Ascending aorta (tissue), 2 donors: Measurements from ENCODE around the gene ESRP2. TPM values are rescaled to one million over a fixed set of nuclear protein-coding genes. Genes with fewer than 3 reads are reported as not detected.

Source experiments
- DNase-seq, 2 donors: peaks; one replicate each; pipeline ENCODE4 v3.0.0-alpha.2; 2019; ENCODE audit warnings: low spot score in 2 of 2
- H3K27ac ChIP-seq, 2 donors: fragments of 200-600 bp; sonication (generic); one replicate each; pipeline ENCODE4 v1.5.1; 2016 to 2017; ENCODE audit warnings: mild to moderate bottlenecking in 1 of 2
- H3K27me3 ChIP-seq: fragments of 200-600 bp; sonication (generic); one replicate; pipeline ENCODE4 v1.5.1; 2017
- H3K36me3 ChIP-seq, 2 donors: fragments of 200-600 bp; sonication (generic); one replicate each; pipeline ENCODE4 v1.5.1; 2016
- H3K4me1 ChIP-seq, 2 donors: fragments of 200-600 bp; sonication (generic); one replicate each; pipeline ENCODE4 v1.5.1; 2016 to 2017; ENCODE audit warnings: mild to moderate bottlenecking in 1 of 2
- H3K4me3 ChIP-seq, 2 donors: fragments of 200-600 bp; sonication (generic); one replicate each; pipeline ENCODE4 v1.5.1; 2016 to 2017; ENCODE audit warnings: mild to moderate bottlenecking in 1 of 2
- H3K9me3 ChIP-seq, 2 donors: fragments of 200-600 bp; sonication (generic); one replicate each; pipeline ENCODE4 v1.5.1; 2016
- CTCF ChIP-seq, 3 experiments: fragments of 200-600 bp in 2 of 3; fragments of 450-650 bp in 1 of 3; sonication (generic) in 2 of 3; IDR thresholded peaks; one replicate each; pipeline ENCODE4 v1.5.1; 2016 to 2019; ENCODE audit warnings: antibody characterized with exemption in 3 of 3, mild to moderate bottlenecking in 1 of 3, moderate library complexity in 1 of 3
- intact Hi-C: fragments of 100-400 bp; cut with DNase I; formaldehyde crosslinking; loops from one replicate; pipeline ENCODE4 v1.15.1; 2023
- total RNA-seq: library from RNA; depleted of rRNA; stranded (reverse); fragments of >200 nt; gene quantifications from one replicate; pipeline ENCODE4 v1.1.0, GENCODE V29; 2016

Gene ESRP2
- total RNA-seq, 1 donor from 2014 or later, result not detected

DNA sequence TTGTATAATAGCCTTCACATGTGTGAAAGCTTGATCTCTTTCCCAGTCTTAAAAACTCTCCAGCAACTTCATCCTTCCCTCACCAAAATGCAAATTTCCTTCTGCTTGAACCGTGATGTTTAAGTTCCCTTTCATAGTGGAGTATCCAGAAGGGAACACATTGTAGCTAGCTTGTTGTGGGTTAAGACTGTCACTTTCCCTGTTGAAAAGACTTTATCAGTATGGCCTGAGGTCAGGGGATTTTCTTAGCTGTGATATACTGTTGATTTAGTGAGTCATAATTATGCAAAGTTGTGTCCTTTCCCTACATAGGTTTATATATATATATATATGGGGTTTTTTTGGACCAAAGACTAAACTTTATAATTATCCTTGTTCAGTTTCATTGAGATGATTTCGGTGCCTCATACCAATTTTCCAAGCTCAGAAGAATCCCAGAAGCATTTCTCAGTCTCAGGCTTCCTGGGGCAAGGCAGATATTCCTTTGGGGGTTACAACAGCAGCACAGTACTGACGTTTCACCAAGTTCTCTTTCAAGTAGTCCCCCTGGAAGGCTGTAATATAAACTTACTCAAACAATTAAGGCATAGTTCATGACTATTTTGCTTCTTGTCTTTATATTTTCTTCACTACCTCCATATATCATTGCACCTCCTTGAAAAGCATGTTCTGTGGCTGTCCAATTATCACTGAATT lies 35.7 kb downstream of the ESRP2 start:
- Histone ChIP-seq H3K9me3 (no peaks in the 10 kb centered on the region), H3K27ac (no peak overlapping the region), H3K36me3 (peaks cover 4 to 5% of the 10 kb centered on the region in 2 donors), H3K27me3 (no peaks in the 10 kb centered on the region), H3K4me1 (no peaks in the 10 kb centered on the region), H3K4me3 (no peak overlapping the region)
- no peak for DNase-seq
- intact Hi-C loops, result no loop called here
- TF ChIP-seq CTCF (IDR thresholded peaks at IDR 0.05), result no peak

DNA sequence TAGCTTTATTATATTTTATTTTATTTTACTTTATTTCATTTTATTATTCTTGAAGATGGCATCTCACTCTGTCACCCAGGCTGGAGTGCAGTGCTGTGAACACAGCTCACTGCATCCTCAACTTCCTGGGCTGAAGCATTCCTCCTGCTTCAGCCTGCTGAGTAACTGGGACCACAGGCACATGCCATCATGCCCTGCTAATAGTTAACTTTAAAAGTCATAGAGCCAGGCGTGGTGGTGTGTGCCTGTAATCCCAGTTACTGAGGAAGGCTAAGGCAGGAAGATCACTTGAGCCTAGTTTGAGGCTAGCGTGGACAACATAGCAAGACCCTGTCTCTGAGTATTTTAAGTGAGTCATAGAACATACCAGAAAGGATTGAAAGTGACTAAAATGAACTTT lies 38.7 kb downstream of the ESRP2 start:
- Histone ChIP-seq H3K36me3 (peaks cover 9 to 14% of the 10 kb centered on the region in 2 donors), H3K4me3 (no peak overlapping the region), H3K27ac (no peak overlapping the region), H3K27me3 (no peaks in the 10 kb centered on the region), H3K9me3 (no peaks in the 10 kb centered on the region), H3K4me1 (no peaks in the 10 kb centered on the region)
- intact Hi-C loops, result no loop called here
- TF ChIP-seq CTCF (IDR thresholded peaks at IDR 0.05), result no peak
- no peak for DNase-seq

DNA sequence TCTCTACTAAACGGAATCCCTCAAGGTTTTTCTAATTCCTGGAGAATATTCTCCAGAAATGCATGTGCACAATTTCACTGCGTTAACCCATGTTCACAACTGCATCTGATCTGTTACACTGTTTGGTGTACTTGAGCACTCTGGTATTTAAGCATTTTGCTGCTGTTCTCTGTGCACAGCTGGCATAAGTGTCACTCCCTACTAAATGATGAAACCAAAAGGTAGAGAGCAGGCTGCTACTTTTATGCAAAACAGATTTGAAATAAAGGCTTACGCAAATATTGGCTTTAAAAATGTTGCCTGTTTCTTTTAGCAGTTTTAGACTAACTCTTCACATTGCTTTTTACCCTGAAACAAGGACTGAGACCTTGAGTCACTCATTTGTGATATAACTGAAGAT lies 41.7 kb downstream of the ESRP2 start:
- Histone ChIP-seq H3K27me3 (no peaks in the 10 kb centered on the region), H3K4me1 (no peaks in the 10 kb centered on the region), H3K9me3 (no peaks in the 10 kb centered on the region), H3K36me3 (peaks cover 17 to 27% of the 10 kb centered on the region in 2 donors), H3K4me3 (no peak overlapping the region), H3K27ac (no peak overlapping the region)
- intact Hi-C loops, result no loop called here
- DNase-seq, result no peak
- no peak for TF ChIP-seq CTCF (IDR thresholded peaks at IDR 0.05)

GRCh38 chr16:68190736-68191510 lies 45.0 kb downstream of the ESRP2 start:
- TF ChIP-seq CTCF (IDR thresholded peaks at IDR 0.05), result no peak
- DNase-seq, result no peak
- H3K4me3 ChIP-seq, result no peak overlapping the region
- no peaks in the 10 kb centered on the region for H3K9me3 ChIP-seq
- intact Hi-C loops, result no loop called here
- H3K36me3 ChIP-seq, result peaks cover 39 to 45% of the 10 kb centered on the region in 2 donors
- no peaks in the 10 kb centered on the region for H3K4me1 ChIP-seq
- H3K27me3 ChIP-seq, result no peaks in the 10 kb centered on the region
- H3K27ac ChIP-seq, result no peak overlapping the region

DNA sequence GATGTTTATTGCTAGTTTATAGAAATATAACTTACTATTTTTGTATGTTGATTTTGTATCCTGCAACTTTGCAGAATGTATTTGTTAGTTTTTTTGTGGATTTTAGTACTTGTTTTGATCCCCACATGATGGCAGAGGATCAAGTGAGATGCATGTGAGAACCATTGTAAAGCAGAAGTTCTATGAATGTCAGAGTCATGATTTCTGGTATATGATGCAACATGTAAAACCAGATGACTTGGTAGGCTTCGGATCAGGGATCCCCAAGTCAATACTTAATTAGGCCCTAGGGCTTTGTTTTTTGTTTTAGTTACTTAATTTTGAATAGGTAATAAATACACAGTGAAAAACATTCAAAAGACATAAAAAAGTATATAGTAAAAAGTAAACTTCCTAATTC lies 45.8 kb downstream of the ESRP2 start:
- intact Hi-C loops, result no loop called here
- no peak for DNase-seq
- Histone ChIP-seq H3K9me3 (no peaks in the 10 kb centered on the region), H3K27ac (no peak overlapping the region), H3K27me3 (no peaks in the 10 kb centered on the region), H3K4me1 (no peaks in the 10 kb centered on the region), H3K36me3 (peaks cover 44 to 49% of the 10 kb centered on the region in 2 donors), H3K4me3 (no peak overlapping the region)
- TF ChIP-seq CTCF (IDR thresholded peaks at IDR 0.05), result no peak
